GM12872 (cell line): ENCODE data around the gene SLC26A9.

Experiments
- CTCF ChIP-seq: IDR thresholded peaks from 3 replicates; pipeline ENCODE4 v1.5.1; 2011; ENCODE audit warnings: low read depth, mild to moderate bottlenecking, low read length, moderate library complexity; ENCODE audit not compliant: insufficient read depth

The SLC26A9 gene

GRCh38 chr1:205972491-205973168, 29.4 kb upstream of the SLC26A9 start:
- TF ChIP-seq CTCF, result no peak

GRCh38 chr1:205972081-205972480, 28.8 kb upstream of the SLC26A9 start:
- no peak for TF ChIP-seq CTCF

- TF ChIP-seq CTCF, result no peak
Observed at GRCh38 chr1:205971082-205971481, 27.8 kb upstream of the SLC26A9 start.

GRCh38 chr1:205970486-205970885, 27.2 kb upstream of the SLC26A9 start:
- TF ChIP-seq CTCF, result no peak

- TF ChIP-seq CTCF, result no peak
Observed at GRCh38 chr1:205969229-205969628, 26.0 kb upstream of the SLC26A9 start.

- no peak for TF ChIP-seq CTCF
Observed at GRCh38 chr1:205967554-205968335, 24.5 kb upstream of the SLC26A9 start.

- no peak for TF ChIP-seq CTCF
Observed at GRCh38 chr1:205965036-205965884, 22.0 kb upstream of the SLC26A9 start.
